Measurements from ENCODE around the gene LRRC3. TPM values are rescaled to one million over a fixed set of nuclear protein-coding genes. Genes with fewer than 3 reads are reported as not detected.

Gene LRRC3
- total RNA-seq, 1 experiment from 2014 or later = 4.6 TPM

DNA sequence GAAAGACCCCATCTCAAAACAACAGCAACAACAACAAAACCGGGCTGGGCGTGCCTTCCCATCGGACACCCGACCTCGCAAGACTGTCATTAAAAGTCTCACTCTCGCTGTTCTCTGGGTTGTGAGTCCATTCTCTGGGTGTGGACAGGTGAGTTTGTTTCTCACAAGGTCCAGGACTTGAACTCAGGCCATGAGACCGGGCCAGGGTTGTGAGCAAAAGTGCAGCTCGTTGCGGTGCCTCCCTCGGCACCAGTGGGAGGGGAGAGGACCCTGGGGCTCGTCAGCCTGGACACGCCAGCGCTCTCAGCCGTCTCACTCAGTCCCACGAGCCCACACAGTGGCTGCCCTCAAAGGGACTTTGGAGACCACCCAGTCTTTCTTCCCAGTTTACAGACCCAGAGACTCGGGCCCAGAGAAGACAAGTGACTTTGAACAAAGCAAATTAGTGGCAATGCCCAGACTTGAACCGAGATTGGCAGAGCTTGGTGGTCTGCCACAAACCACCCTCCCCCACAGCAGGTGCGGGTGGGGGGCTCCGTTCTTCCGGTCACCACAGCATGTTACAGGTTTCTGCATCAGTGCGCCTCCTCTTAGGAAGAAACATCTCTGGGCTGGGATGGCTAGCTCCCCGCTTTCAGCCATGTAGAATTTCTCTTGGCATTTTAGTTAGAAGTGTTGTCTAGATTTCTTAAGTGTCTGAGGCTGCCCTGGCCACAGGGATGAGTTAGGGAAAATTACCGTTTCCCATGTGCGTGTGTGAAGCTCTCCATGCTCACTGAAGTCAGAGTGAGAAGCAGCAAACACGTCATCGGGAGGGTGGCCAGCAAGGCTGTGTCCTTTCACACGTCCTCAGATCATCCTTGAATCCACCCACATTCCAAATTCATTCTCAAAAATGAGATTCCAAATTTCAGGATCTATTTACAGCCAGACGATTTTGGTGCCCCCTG is 28.3 kb downstream of the LRRC3 start:
- no peak for DNase-seq
- no peaks in the 10 kb centered on the region; the same call in 1 of the 2 replicates for H3K27me3 ChIP-seq (ENCODE audit: control insufficient read depth, insufficient read depth, low read length)
- H3K36me3 ChIP-seq (replicated peaks; ENCODE audit: control insufficient read depth, insufficient read depth, low read length) = no peaks in the 10 kb centered on the region
- H3K4me3 ChIP-seq (ENCODE audit: insufficient read depth, low read depth, low read length) = no peak overlapping the region

DNA sequence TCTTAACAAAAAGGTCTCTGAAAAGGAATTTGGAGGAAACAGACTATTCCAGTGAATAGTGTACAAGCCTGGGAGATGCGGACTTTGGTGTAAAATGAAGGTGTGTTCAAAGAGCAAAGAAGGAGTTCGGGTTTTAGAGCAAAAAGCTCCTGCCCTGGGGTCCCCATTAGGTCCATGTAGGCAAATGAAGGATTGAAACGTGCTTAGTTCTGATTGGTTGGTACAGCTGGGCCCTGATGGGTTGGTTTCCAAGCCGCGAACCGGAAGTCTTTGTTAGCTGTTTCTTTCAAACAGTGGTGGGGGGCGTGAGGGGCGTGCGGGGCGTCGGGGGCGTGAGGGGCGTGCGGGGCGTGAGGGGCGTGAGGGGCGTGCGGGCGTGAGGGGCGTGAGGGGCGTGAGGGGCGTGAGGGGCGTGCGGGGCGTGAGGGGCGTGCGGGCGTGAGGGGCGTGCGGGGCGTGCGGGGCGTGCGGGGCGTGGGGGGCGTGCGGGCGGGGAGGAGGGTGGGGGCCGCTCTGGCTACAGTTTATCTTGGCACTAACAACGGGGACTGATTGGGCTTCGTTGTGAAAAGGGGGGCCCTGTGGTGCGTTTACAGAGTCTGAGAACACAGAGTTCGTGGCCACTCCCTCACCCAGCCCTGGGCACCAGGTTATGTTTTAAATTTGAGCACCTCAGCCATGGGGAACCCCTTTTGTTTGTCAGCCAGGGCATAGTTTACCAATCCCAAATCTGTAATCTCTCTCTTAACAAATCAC is 29.4 kb downstream of the LRRC3 start:
- Histone ChIP-seq H3K4me3 (ENCODE audit: insufficient read depth, low read depth, low read length) (no peak overlapping the region), H3K27me3 (ENCODE audit: control insufficient read depth, insufficient read depth, low read length) (no peaks in the 10 kb centered on the region; the same call in 1 of the 2 replicates), H3K36me3 (replicated peaks; ENCODE audit: control insufficient read depth, insufficient read depth, low read length) (no peaks in the 10 kb centered on the region)
- peak; percentile 70 for DNase-seq

DNA sequence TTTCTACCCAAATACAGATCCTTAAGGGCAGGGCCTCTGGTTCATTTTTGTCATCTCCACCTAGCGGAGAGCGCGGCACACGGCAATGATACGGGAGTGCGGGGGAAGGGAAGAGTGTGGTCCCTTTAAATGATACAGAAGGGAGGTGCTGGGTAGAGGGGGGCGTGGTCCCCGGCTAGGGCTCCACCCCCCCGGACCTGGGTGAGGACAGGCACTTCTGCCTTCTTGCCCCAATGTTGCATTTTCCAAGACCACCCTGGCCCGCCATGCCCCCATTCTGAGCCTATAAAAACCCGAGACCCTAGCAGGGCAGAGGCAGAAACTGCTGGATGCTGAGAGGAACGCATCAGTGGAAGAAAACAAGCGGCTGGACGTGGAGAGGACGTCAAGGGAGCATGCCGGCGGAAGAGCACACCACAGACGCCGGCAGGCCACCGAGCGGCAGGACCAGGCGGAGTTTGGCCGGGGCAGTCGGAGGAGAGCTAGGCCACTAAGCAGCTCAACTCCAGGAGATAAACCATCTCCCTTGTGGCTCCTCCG is 30.0 kb downstream of the LRRC3 start:
- peak; percentile 91 for DNase-seq

DNA sequence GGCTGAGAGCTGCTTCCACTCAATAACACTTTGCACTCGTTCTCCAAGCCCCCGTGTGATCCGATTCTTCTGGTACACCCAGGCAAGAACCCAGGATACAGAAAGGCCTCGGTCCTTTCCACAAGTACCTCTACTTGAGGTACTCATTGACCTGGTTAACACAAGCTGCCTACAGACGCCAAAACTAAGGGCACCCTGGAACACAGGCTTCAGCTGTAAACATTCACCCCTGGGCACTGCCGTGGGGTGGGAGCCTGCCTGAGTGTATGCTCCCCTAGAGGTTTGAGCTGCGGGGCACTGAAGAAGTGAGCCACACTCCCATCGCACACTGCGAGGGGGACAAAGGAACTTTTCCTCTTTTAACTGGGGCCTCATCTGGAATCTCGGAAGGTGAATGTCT is 30.5 kb downstream of the LRRC3 start:
- Histone ChIP-seq H3K4me3 (ENCODE audit: insufficient read depth, low read depth, low read length) (peak overlapping the region; percentile 71), H3K36me3 (replicated peaks; ENCODE audit: control insufficient read depth, insufficient read depth, low read length) (peaks cover 3% of the 10 kb centered on the region), H3K27me3 (ENCODE audit: control insufficient read depth, insufficient read depth, low read length) (no peaks in the 10 kb centered on the region; the same call in 1 of the 2 replicates)
- DNase-seq = no peak

More for the DNA sequence above, 30.0 kb downstream of the LRRC3 start:
- Histone ChIP-seq H3K36me3 (replicated peaks; ENCODE audit: control insufficient read depth, insufficient read depth, low read length) (no peaks in the 10 kb centered on the region; the same call in 1 of the 2 replicates), H3K4me3 (ENCODE audit: insufficient read depth, low read depth, low read length) (peak overlapping the region; percentile 71), H3K27me3 (ENCODE audit: control insufficient read depth, insufficient read depth, low read length) (no peaks in the 10 kb centered on the region; the same call in 1 of the 2 replicates)

DNA sequence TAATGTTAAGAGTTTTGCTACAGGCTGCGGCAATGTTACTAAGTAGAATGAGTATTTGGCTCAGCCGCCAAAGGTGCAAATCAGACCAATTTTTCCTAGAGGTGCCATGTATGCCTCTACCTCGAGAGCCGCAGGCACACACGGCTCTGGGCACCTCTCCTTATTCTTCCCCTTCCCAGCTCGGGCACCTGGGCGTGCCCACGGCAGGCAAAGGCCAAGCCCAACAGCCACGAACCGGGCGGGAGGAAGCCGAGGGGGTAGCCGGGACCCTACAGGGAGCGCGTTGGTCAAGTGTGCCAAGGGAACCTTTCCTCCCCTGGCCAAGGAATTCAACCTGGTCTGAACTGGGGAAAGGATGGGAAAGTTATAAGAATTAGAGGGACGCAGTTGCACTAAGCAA is 31.0 kb downstream of the LRRC3 start:
- no peaks in the 10 kb centered on the region; the same call in 1 of the 2 replicates for H3K27me3 ChIP-seq (ENCODE audit: control insufficient read depth, insufficient read depth, low read length)
- H3K36me3 ChIP-seq (replicated peaks; ENCODE audit: control insufficient read depth, insufficient read depth, low read length) = peaks cover 3% of the 10 kb centered on the region
- peak overlapping the region; percentile 71 for H3K4me3 ChIP-seq (ENCODE audit: insufficient read depth, low read depth, low read length)
- no peak for DNase-seq

DNA sequence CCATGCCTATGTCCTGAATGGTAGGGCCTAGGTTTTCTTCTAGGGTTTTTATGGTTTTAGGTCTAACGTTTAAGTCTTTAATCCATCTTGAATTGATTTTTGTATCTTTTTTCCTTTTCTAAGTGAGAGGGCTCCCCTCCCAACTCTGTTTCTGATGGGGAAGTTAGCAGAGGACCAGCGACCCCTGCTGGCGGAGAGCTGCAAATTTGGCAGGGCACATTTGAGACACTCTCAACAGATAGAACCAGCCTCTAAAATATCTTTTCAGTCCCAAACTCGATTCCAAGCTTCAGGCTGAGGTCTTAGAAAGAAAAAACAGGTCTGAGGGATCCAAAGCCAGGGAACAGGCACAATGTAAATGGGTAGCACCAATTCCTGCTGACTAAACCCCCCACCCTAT is 32.5 kb downstream of the LRRC3 start:
- DNase-seq = peak; percentile 86
- Histone ChIP-seq H3K4me3 (ENCODE audit: insufficient read depth, low read depth, low read length) (no peak overlapping the region), H3K36me3 (replicated peaks; ENCODE audit: control insufficient read depth, insufficient read depth, low read length) (peaks cover 3% of the 10 kb centered on the region), H3K27me3 (ENCODE audit: control insufficient read depth, insufficient read depth, low read length) (no peaks in the 10 kb centered on the region; the same call in 1 of the 2 replicates)

DNA sequence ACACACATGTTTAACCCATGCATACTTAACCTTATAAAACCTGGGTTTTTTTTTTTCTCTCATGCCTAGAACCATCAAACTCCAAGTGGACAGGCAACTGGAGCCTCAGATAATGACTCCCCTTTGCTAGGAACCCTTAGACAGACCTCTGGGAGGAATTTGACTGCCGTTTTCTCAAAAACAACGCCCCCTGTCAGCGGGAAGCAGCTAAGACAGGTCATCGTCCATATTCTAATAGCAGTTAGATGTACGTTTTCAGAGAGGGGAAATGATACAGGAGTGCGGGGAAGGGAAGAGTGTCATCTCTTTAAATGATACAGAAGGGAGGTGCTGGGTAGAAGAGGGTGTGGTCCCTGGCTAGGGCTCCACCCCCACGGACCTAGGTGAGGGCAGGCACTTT is 34.7 kb downstream of the LRRC3 start:
- peak; percentile 75 for DNase-seq

DNA sequence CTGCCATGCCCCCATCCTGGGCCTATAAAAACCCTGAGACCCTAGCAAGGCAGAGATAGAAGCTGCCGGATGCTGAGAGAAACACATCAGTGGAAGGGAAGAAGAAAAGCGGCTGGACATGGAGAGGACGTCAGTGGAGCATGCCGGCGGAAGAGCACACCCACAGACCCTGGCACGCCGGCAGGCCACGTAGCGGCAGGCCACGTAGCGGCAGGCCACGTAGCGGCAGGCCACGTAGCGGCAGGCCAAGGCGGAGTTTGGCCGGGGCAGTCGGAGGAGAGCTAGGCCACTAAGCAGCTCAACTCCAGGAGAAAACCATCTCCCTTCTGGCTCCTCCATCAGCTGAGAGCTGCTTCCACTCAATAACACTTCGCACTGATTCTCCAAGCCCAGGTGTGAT is 35.1 kb downstream of the LRRC3 start:
- no peak overlapping the region for H3K4me3 ChIP-seq (ENCODE audit: insufficient read depth, low read depth, low read length)
- H3K27me3 ChIP-seq (ENCODE audit: control insufficient read depth, insufficient read depth, low read length) = no peaks in the 10 kb centered on the region; the same call in 1 of the 2 replicates
- DNase-seq = no peak

More for the DNA sequence above, 34.7 kb downstream of the LRRC3 start:
- H3K36me3 ChIP-seq (replicated peaks; ENCODE audit: control insufficient read depth, insufficient read depth, low read length) = peaks cover 3% of the 10 kb centered on the region
- H3K27me3 ChIP-seq (ENCODE audit: control insufficient read depth, insufficient read depth, low read length) = no peaks in the 10 kb centered on the region; the same call in 1 of the 2 replicates
- no peak overlapping the region for H3K4me3 ChIP-seq (ENCODE audit: insufficient read depth, low read depth, low read length)

DNA sequence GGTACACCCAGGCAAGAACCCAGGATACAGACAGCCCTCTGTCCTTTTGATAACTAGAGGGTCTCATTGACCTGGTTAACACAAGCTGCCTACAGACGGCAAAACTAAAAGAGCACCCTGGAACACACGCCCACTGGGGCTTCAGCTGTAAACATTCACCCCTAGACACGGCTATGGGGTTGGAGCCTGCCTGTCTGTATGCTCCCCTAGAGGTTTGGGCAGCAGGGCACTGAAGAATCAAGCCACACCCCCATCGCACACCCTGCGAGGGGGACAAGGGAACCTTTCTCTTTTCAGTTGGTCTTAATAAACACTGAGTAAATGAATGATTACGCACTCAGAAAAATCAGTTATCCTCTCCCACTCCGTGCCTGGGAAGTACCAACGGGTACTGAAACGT is 35.5 kb downstream of the LRRC3 start:
- Histone ChIP-seq H3K27me3 (ENCODE audit: control insufficient read depth, insufficient read depth, low read length) (no peaks in the 10 kb centered on the region; the same call in 1 of the 2 replicates), H3K36me3 (replicated peaks; ENCODE audit: control insufficient read depth, insufficient read depth, low read length) (peaks cover 3% of the 10 kb centered on the region), H3K4me3 (ENCODE audit: insufficient read depth, low read depth, low read length) (no peak overlapping the region)
- DNase-seq = no peak

More for the DNA sequence above, 35.1 kb downstream of the LRRC3 start:
- peaks cover 3% of the 10 kb centered on the region for H3K36me3 ChIP-seq (replicated peaks; ENCODE audit: control insufficient read depth, insufficient read depth, low read length)

DNA sequence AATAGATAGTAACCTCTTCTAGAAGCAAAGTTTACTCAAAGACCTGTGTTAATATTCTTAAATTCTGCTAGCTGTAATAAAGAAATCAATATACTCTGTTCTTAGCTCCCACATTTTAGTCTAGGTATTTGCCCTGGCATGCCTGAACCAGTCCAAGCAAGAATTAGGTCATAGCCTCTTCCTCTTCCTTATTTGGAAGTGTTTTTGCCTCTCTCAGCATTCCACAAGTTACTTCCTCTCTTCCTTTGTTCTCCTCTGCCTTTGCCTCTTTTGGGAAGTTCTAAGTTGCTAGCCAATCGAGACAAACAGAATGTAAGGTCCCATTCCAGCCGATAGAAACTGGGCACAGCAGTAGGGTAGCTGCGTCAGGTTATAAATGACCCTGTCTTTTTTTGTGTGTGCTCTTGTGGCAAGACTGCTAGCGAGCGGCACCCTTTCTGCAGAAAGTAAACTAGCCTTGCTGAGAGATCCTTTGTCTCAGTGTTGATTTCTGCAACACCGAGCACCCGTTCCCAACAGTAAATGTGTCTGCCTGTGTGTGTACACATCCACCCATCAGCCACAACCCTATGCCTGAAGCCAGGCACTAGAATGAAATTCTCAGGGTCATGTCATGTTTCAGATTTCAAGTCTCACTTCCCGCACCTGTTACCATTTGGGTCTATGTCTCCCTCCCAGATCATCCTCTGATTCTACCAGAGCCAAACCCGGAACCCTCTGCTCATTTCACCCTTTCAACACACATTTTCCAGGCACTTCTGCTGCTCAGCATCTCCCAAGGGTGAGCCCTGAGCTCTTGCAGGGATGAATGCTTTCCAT is 37.5 kb downstream of the LRRC3 start:
- Histone ChIP-seq H3K27me3 (ENCODE audit: control insufficient read depth, insufficient read depth, low read length) (no peaks in the 10 kb centered on the region), H3K4me3 (ENCODE audit: insufficient read depth, low read depth, low read length) (no peak overlapping the region), H3K36me3 (replicated peaks; ENCODE audit: control insufficient read depth, insufficient read depth, low read length) (peaks cover 3% of the 10 kb centered on the region)
- DNase-seq = no peak

DNA sequence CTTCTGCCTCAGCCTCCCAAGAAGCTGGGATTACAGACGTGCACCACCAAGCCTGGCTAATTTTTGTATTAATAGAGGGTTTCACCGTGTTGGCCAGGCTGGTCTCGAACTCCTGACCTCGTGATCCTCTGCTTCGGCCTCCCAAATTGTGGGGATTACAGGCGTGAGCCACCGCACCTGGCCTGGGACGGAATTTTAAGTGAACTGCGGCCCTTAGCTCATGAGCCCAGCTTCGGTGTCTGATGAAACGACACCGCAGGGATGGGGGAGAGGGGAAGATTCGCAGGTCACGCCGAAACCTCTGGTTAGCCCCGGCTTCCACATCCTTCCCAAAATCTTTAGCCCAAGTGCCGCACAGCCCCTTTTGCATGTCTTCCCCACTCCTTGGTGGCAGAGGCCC is 39.1 kb downstream of the LRRC3 start:
- Histone ChIP-seq H3K27me3 (ENCODE audit: control insufficient read depth, insufficient read depth, low read length) (no peaks in the 10 kb centered on the region), H3K36me3 (replicated peaks; ENCODE audit: control insufficient read depth, insufficient read depth, low read length) (peaks cover 3% of the 10 kb centered on the region), H3K4me3 (ENCODE audit: insufficient read depth, low read depth, low read length) (no peak overlapping the region)
- DNase-seq = no peak

DNA sequence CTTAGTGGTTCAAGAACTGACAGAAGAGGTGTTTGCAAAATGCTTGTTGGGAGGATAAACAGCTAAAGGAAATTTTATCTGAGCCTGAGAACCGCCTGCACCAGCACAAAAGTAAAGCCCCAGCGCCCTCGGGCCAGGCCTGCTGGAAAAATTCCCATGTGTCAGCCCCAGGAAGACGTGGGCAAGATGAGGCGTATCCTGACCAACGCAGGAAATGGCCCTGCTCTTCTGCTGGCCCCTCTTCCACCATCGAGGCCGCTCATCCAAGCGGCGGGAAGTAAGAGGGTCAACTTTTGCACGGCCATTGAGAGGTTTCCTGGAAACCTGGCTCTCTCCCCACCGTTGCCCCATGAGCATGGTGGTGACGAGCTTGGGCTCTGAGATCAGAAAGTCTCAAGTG is 39.6 kb downstream of the LRRC3 start:
- no peaks in the 10 kb centered on the region for H3K27me3 ChIP-seq (ENCODE audit: control insufficient read depth, insufficient read depth, low read length)
- no peak overlapping the region for H3K4me3 ChIP-seq (ENCODE audit: insufficient read depth, low read depth, low read length)
- H3K36me3 ChIP-seq (replicated peaks; ENCODE audit: control insufficient read depth, insufficient read depth, low read length) = peaks cover 3% of the 10 kb centered on the region
- DNase-seq = no peak

DNA sequence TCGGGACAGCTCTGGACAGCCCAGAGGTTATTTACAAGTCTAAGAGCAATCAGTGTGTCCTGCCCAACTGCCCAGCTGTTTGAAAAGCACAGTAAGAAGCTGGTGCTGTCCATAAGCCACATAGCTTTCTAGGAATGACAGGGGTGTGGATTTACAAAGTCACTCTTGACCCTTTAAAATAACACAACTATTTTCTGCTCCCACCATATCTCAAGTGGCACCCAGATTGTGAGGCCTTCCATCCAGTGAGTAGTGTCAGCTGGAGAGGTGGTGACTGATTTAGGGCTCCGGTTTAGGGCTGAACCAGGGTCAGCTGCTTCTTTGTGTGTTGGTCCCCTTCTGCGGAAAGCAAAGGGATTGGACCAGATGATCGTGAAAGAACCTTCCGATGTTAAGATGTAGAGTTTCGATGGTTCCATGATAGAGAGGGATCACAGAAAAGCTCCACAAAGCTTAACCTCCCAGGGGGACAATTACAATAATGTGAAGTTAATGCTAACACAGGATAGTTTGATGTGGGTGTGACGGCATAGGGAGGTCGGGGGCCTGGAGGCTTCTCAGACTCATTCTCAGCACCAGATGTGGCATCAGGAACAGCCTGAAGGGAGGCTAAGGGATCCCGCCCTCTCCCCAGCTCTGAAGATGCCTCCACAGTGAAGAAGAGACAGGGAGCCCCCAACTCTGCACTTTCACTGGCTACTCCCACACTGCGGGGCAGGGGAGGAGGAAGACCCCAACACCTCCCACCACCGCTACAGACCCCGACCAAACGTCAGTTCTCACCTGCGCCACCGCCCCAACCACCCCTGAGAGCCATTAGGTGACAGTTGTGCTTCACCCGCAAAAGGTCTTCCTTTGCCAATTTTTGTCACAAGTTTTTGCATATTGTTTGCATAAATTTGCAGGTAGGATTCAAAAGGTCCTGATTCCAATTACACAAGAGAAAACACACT is 40.6 kb downstream of the LRRC3 start:
- H3K4me3 ChIP-seq (ENCODE audit: insufficient read depth, low read depth, low read length) = no peak overlapping the region
- H3K36me3 ChIP-seq (replicated peaks; ENCODE audit: control insufficient read depth, insufficient read depth, low read length) = no peaks in the 10 kb centered on the region; the same call in none of the 2 replicates
- DNase-seq = no peak
- H3K27me3 ChIP-seq (ENCODE audit: control insufficient read depth, insufficient read depth, low read length) = no peaks in the 10 kb centered on the region
